ENCODE results near the gene MBD3L5. TPM values are rescaled to one million over a fixed set of nuclear protein-coding genes. Genes with fewer than 3 reads are reported as not detected.

Gene MBD3L5
- total RNA-seq, 1 experiment from 2014 or later = not detected

DNA sequence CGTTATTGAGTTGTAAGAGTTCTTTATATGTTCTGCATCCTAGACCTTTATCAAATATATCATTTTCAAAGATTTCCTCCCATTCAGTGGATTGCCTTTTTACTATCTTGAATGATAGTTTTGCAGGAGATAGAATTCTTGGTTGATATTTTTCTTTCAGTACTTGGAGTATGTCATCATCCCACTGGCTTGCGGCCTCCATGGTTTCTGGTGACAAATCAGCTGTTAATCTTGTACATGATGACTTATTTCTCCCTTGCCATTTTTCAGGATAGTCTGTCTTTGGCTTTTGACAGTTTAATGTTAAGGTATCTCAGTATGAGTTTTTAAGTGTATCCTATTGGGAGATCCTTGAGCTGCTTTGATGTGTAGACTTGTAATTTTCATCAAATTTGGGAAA lies 47.6 kb downstream of the MBD3L5 start:
- Histone ChIP-seq H3K27me3 (ENCODE audit: control insufficient read depth, insufficient read depth, low read length) (no peaks in the 10 kb centered on the region), H3K4me1 (ENCODE audit: control insufficient read depth, insufficient read depth, low read length) (no peaks in the 10 kb centered on the region), H3K4me3 (ENCODE audit: low read depth in 2 of 2, low read length in 2 of 2) (no peak overlapping the region), H3K36me3 (ENCODE audit: control insufficient read depth, insufficient read depth, low read length) (peaks cover 17% of the 10 kb centered on the region), H3K27ac (ENCODE audit: low read length) (no peak overlapping the region), H3K9me3 (ENCODE audit: control insufficient read depth, insufficient read depth, low read depth, low read length) (peaks cover 53% of the 10 kb centered on the region)
- CTCF ChIA-PET = no interaction called here
- in situ Hi-C loops (cut with HindIII; ENCODE audit: low pct_unique_long_range_greater_than_20kb, low sequenced_read_pairs) = no loop called here
- no peak for TF ChIP-seq TCF7L2 (IDR thresholded peaks at IDR 0.05; ENCODE audit: low read depth, low read length)
- TF ChIP-seq, protein P1, sequence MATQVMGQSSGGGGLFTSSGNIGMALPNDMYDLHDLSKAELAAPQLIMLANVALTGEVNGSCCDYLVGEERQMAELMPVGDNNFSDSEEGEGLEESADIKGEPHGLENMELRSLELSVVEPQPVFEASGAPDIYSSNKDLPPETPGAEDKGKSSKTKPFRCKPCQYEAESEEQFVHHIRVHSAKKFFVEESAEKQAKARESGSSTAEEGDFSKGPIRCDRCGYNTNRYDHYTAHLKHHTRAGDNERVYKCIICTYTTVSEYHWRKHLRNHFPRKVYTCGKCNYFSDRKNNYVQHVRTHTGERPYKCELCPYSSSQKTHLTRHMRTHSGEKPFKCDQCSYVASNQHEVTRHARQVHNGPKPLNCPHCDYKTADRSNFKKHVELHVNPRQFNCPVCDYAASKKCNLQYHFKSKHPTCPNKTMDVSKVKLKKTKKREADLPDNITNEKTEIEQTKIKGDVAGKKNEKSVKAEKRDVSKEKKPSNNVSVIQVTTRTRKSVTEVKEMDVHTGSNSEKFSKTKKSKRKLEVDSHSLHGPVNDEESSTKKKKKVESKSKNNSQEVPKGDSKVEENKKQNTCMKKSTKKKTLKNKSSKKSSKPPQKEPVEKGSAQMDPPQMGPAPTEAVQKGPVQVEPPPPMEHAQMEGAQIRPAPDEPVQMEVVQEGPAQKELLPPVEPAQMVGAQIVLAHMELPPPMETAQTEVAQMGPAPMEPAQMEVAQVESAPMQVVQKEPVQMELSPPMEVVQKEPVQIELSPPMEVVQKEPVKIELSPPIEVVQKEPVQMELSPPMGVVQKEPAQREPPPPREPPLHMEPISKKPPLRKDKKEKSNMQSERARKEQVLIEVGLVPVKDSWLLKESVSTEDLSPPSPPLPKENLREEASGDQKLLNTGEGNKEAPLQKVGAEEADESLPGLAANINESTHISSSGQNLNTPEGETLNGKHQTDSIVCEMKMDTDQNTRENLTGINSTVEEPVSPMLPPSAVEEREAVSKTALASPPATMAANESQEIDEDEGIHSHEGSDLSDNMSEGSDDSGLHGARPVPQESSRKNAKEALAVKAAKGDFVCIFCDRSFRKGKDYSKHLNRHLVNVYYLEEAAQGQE (IDR thresholded peaks at IDR 0.05; ENCODE audit: insufficient read depth in 1 of 2, low read depth in 2 of 2, low read length in 1 of 2) = no peak
- TF ChIP-seq, protein P2, sequence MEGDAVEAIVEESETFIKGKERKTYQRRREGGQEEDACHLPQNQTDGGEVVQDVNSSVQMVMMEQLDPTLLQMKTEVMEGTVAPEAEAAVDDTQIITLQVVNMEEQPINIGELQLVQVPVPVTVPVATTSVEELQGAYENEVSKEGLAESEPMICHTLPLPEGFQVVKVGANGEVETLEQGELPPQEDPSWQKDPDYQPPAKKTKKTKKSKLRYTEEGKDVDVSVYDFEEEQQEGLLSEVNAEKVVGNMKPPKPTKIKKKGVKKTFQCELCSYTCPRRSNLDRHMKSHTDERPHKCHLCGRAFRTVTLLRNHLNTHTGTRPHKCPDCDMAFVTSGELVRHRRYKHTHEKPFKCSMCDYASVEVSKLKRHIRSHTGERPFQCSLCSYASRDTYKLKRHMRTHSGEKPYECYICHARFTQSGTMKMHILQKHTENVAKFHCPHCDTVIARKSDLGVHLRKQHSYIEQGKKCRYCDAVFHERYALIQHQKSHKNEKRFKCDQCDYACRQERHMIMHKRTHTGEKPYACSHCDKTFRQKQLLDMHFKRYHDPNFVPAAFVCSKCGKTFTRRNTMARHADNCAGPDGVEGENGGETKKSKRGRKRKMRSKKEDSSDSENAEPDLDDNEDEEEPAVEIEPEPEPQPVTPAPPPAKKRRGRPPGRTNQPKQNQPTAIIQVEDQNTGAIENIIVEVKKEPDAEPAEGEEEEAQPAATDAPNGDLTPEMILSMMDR (IDR thresholded peaks at IDR 0.05) = no peak
- no peak for TF ChIP-seq POLR2AphosphoS5 (IDR thresholded peaks at IDR 0.05; ENCODE audit: low read depth, low read length)
- TF ChIP-seq SIN3A (IDR thresholded peaks at IDR 0.05; ENCODE audit: borderline replicate concordance, insufficient read depth, low read depth, low read length) = no peak
- ATAC-seq (no peak), DNase-seq (ENCODE audit: low read depth, low spot score) (no peak)
- no TSS peak for BruUV-seq (replicated peaks)
- POLR2A ChIA-PET = no interaction called here
- intact Hi-C loops (cut with micrococcal nuclease; ENCODE audit: unreplicated experiment) = no loop called here

Other genes with a start within 250 kb of the MBD3L5 start
- gene ADGRE1, start 143.0 kb upstream of the MBD3L5 start, total RNA-seq (2021; ENCODE audit: unreplicated experiment) = 0.08 TPM
- gene MBD3L2B, start 9.1 kb upstream of the MBD3L5 start, total RNA-seq (2021; ENCODE audit: unreplicated experiment) = not detected
- gene MBD3L4, start 9.6 kb downstream of the MBD3L5 start, total RNA-seq (2021; ENCODE audit: unreplicated experiment) = not detected
- not detected for gene MBD3L2, start 18.7 kb downstream of the MBD3L5 start, total RNA-seq (2021; ENCODE audit: unreplicated experiment)
- not detected for gene MBD3L3, start 28.1 kb downstream of the MBD3L5 start, total RNA-seq (2021; ENCODE audit: unreplicated experiment)
- gene ZNF557, start 39.1 kb downstream of the MBD3L5 start, total RNA-seq (2021; ENCODE audit: unreplicated experiment) = 7.6 TPM

Data from Panc1 (cell line).